ENCODE results near the gene CACNA1D. TPM values are rescaled to one million over a fixed set of nuclear protein-coding genes. Genes with fewer than 3 reads are reported as not detected.

Gene CACNA1D
- total and polyA plus RNA-seq, 8 donors, result 0.31 to 36.5 (median 12.5) TPM

DNA sequence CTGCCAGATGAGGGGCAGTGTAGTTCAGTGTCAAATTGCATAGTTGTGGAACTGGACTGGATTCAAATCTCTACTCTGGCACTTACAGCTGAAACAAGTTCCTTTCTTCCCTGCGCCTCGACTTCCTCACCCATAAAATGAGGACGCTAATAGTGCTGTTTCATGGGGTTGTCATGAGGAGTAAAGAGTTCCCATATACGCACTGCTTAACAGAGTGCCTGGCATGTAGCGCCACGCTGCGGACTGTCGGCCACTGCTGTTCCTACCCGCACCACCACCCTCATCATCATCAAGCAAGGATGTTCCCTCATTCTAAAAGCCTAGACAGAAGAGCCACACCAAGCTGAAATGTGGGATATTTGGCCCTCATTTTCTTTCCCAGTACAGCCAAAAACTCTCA is 259.9 kb downstream of the CACNA1D start:
- TF ChIP-seq POLR2AphosphoS5 (IDR thresholded peaks at IDR 0.05) (no peak), POLR2A (IDR thresholded peaks at IDR 0.05) (no peak), EP300 (IDR thresholded peaks at IDR 0.05) (no peak)
- TF ChIP-seq, protein P1, sequence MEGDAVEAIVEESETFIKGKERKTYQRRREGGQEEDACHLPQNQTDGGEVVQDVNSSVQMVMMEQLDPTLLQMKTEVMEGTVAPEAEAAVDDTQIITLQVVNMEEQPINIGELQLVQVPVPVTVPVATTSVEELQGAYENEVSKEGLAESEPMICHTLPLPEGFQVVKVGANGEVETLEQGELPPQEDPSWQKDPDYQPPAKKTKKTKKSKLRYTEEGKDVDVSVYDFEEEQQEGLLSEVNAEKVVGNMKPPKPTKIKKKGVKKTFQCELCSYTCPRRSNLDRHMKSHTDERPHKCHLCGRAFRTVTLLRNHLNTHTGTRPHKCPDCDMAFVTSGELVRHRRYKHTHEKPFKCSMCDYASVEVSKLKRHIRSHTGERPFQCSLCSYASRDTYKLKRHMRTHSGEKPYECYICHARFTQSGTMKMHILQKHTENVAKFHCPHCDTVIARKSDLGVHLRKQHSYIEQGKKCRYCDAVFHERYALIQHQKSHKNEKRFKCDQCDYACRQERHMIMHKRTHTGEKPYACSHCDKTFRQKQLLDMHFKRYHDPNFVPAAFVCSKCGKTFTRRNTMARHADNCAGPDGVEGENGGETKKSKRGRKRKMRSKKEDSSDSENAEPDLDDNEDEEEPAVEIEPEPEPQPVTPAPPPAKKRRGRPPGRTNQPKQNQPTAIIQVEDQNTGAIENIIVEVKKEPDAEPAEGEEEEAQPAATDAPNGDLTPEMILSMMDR (IDR thresholded peaks at IDR 0.05), result no peak
- 82 to 94% (median 91%) methylated on average over 9 of the region's 9 CpGs for WGBS, 5 donors
- Histone ChIP-seq H3K36me3 (no peaks in the 10 kb centered on the region), H3K27ac (no peak overlapping the region), H3K27me3 (no peaks in the 10 kb centered on the region), H3K4me3 (no peak overlapping the region), H3K4me1 (no peaks in the 10 kb centered on the region), H3K9me3 (no peaks in the 10 kb centered on the region)
- intact Hi-C loops (cut with DNase I; ENCODE audit: low total_unique reads), result no loop called here
- no peak for DNase-seq

DNA sequence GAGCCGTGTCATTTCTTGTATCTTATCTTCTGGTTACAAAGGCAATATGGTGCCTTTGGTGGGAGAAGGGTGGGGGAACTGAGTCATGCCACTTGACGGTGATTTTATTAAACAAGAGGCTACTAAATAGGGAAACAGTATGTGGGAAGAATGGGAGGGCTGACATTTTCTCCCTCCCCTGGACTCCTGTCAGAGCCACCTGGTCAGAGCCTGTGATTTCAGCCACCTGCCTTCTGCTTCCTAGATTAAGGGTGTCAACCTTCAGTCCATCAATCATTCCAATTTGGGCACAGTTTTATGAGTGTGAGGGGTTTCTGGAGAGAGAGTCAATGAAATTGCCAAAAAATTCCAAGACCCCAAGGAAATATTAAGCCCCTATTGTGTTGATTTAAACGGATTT is 264.4 kb downstream of the CACNA1D start:
- no peak overlapping the region for H3K27ac ChIP-seq
- H3K27me3 ChIP-seq, result no peaks in the 10 kb centered on the region
- no peaks in the 10 kb centered on the region for H3K36me3 ChIP-seq
- no peaks in the 10 kb centered on the region for H3K4me1 ChIP-seq
- 60 to 72% (median 71%) methylated on average over 3 of the region's 3 CpGs for WGBS, 5 donors
- no peak for DNase-seq
- no peak for TF ChIP-seq POLR2AphosphoS5 (IDR thresholded peaks at IDR 0.05)
- H3K4me3 ChIP-seq, result no peak overlapping the region
- H3K9me3 ChIP-seq, result no peaks in the 10 kb centered on the region
- intact Hi-C loops (cut with DNase I; ENCODE audit: low total_unique reads), result no loop called here

DNA sequence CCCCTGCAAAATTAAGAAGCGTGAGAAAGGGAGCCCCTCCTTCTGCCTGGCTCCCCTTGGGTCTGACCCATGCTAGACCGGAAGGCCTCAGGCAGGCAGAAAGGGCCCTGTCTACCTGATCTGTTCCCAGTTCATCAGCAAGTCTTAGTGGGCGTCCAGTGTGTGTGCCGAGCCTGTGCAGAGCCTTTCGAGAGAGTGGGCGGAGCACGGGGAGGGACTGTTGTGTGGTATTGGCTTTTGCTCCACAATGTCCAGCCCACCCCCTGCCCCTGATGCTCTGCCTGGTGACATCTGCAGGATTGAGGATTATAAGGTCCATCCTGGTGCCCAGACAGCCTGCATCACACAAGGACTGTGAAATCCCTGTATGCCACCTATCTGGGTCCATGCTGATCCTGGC is 268.9 kb downstream of the CACNA1D start:
- Histone ChIP-seq H3K4me1 (no peaks in the 10 kb centered on the region), H3K36me3 (no peaks in the 10 kb centered on the region), H3K4me3 (no peak overlapping the region), H3K27me3 (peaks cover 0 to 7% (median 0%) of the 10 kb centered on the region in 3 donors), H3K9me3 (no peaks in the 10 kb centered on the region), H3K27ac (no peak overlapping the region)
- 86 to 94% (median 87%) methylated on average over 7 of the region's 7 CpGs for WGBS, 5 donors
- TF ChIP-seq, protein P1 (IDR thresholded peaks at IDR 0.05), result no peak
- TF ChIP-seq POLR2A (IDR thresholded peaks at IDR 0.05) (no peak), EP300 (IDR thresholded peaks at IDR 0.05) (no peak), POLR2AphosphoS5 (IDR thresholded peaks at IDR 0.05) (no peak)
- no peak for DNase-seq
- intact Hi-C loops (cut with DNase I; ENCODE audit: low total_unique reads), result no loop called here

DNA sequence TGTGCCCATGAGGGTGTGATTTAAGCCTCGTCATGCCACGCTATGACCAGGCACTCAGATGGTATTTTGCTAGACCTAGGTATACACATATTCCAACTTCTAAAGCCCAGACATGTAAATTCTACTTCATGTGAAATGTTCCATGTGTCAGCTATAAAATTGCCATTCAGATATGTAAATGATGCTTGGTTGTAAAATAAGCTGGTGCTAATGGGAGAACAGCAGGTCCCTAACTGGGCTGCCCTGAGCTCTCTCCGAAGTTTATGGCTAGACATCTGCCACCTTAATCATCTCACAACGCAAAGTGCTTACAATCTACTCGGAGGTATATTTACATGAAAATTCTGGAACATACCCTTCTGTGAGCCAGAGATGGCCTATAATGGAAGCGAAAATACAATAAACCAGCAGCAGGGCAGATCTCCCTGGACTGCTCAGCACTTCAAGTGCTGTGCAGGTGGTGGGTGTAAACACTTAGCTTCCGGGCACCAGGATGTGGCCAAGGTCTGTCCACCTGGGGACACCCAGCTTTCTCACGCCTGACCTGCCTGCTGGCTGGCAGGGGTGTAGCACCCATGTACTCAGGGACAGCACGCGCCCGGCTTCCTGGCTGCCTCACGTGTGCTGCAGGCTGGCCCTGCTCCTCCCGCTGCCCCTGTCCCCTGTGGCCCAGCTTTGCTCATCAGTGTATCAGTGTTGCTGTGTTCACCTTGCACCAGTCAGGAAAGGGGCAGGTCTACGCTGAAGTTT is 269.8 kb downstream of the CACNA1D start:
- H3K27ac ChIP-seq, result no peak overlapping the region
- peak in 1 of 2 donors; percentile 48 for DNase-seq
- WGBS, 5 donors, result 65 to 80% (median 79%) methylated on average over 11 to 14 of the region's 14 CpGs

More for the DNA sequence above, 269.8 kb downstream of the CACNA1D start:
- no peaks in the 10 kb centered on the region for H3K9me3 ChIP-seq
- TF ChIP-seq POLR2AphosphoS5 (IDR thresholded peaks at IDR 0.05) (no peak), POLR2A (IDR thresholded peaks at IDR 0.05) (no peak), EP300 (IDR thresholded peaks at IDR 0.05) (no peak)
- TF ChIP-seq, protein P1 (IDR thresholded peaks at IDR 0.05), result no peak
- no peak overlapping the region for H3K4me3 ChIP-seq
- H3K36me3 ChIP-seq, result no peaks in the 10 kb centered on the region
- H3K4me1 ChIP-seq, result no peaks in the 10 kb centered on the region
- peaks cover 0 to 12% (median 0%) of the 10 kb centered on the region in 3 donors for H3K27me3 ChIP-seq
- intact Hi-C loops (cut with DNase I; ENCODE audit: low total_unique reads), result no loop called here
